Measurements from ENCODE around the gene TWIST2.

Gene TWIST2

GRCh38 chr2:238949710-238950345, 101.9 kb downstream of the TWIST2 start:
- in situ Hi-C loops (cut with HindIII; ENCODE audit: low sequenced_read_pairs), result no loop called here

DNA sequence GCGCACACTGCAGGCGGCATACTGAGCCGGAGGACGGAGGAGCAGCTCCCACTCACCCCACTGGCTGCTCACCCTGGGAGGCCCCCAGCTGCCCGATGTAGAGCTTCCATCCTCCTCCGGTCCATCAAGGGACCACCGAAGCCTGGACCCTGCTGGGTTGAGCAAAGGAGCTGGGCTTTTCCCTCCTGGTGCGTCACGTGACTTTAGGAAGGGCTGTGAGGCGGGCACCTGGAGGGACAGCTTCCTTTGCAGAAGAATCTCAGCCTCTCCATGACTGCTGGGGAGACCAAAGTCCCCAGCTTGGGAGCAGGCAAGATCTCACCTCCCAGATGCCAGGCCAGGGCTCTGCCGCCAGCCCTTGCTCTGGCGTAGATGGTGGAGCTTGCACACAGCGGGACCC, 102.7 kb downstream of the TWIST2 start:
- in situ Hi-C loops (cut with HindIII; ENCODE audit: low sequenced_read_pairs), result no loop called here

GRCh38 chr2:238952261-238952919, 104.5 kb downstream of the TWIST2 start:
- in situ Hi-C loops (cut with HindIII; ENCODE audit: low sequenced_read_pairs), result no loop called here

- in situ Hi-C loops (cut with HindIII; ENCODE audit: low sequenced_read_pairs), result no loop called here
Observed at GRCh38 chr2:238954841-238955591, 107.1 kb downstream of the TWIST2 start.

DNA sequence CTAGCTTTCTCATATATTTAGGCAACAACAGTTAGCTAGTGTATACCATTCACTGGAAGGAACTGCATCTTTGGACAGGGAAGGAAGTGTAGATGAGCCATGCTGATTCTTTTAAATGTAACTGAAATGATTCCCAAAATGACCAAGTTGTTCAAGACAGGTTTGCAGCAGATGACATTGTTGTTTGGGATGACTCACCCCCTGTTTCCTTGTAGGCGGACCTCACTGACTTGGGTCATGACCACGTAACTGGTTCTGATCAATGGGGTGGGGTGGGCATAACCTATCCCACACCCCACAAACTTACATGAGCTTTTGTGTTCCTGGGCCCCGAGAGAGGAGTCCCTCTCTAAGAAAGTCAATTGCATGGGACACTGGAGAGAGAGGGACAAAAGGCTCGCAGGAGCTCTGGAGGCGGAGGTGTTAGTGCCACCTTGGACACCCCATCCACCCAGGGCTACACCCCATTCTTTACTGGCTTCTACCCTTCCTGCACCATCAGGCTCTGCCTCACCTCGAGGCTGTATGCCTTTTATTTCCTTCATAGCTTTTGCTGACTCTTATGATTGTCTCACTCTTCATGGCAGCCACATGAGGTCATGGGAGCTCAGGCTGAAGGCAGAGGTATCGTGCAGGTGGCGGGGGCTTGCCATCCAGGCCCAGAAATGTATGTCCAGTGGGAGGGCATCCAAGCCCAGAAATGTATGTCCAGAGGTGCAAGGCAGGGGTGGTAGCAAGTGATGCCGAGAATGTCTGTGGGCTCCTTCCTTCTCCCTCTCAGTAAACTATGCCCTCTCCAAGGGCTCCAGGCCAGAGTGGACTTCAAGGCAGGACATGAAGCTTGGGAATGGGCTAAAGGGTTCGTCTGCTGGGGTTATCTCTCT, 108.0 kb downstream of the TWIST2 start:
- in situ Hi-C loops (cut with HindIII; ENCODE audit: low sequenced_read_pairs), result no loop called here

DNA sequence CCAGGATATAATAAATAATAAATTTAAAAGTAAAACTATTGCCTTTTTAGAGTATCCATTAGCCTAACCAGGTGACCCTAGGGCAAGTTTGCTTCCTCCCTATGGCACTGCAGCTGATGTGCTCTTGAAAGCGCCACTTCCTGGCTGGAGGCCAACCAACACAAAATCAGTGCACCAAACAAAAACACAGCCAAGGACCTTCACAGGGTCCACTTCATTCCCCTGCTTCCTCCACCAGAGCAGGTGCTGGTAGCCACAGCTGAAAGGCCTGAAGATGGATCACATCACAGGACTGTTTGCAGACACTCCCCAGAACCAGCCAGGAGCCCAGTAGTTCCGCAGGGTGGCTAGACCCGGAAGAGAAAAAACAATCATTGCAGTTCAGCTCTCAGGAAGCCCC, 108.8 kb downstream of the TWIST2 start:
- in situ Hi-C loops (cut with HindIII; ENCODE audit: low sequenced_read_pairs), result no loop called here

Measured in DLD1 (cell line).